Large intestine (tissue), 3 donors: ENCODE data around the gene CAV1. TPM values are rescaled to one million over a fixed set of nuclear protein-coding genes. Genes with fewer than 3 reads are reported as not detected.
A peak's percentile ranks its signal among the peaks of the same experiment; 100 is the strongest.

Experiments
- DNase-seq, 2 donors: peaks; one replicate each; pipeline versions ENCODE4 v3.0.0 to v3.0.0-alpha.2; 2013
- H3K27ac ChIP-seq: one replicate; pipeline ENCODE4 v1.5.1; 2013; ENCODE audit warnings: low read length
- H3K27me3 ChIP-seq: 2 replicates; pipeline ENCODE4 v1.6.1; 2013; ENCODE audit warnings: low read length; ENCODE audit not compliant: control insufficient read depth, insufficient read depth
- H3K36me3 ChIP-seq: 2 replicates; pipeline ENCODE4 v1.6.1; 2013; ENCODE audit warnings: low read length; ENCODE audit not compliant: control insufficient read depth, insufficient read depth
- H3K4me1 ChIP-seq: one replicate; pipeline ENCODE4 v1.6.1; 2013; ENCODE audit warnings: low read length; ENCODE audit not compliant: control insufficient read depth, insufficient read depth
- H3K4me3 ChIP-seq: one replicate; pipeline ENCODE4 v1.5.1; 2013; ENCODE audit warnings: low read length
- H3K9me3 ChIP-seq: one replicate; pipeline ENCODE4 v1.6.1; 2013; ENCODE audit warnings: mild to moderate bottlenecking, low read depth, low read length, moderate library complexity; ENCODE audit not compliant: control insufficient read depth
- WGBS: methylation state at CpG from one replicate; pipeline ENCODE4 v1.1.5; 2013; ENCODE audit warnings: low lambda C conversion rate; ENCODE audit not compliant: insufficient coverage; 5-methylcytosine and 5-hydroxymethylcytosine counted together
- polyA plus RNA-seq: library from polyadenylated mRNA; unstranded; fragments of 120-200 nt; gene quantifications from one replicate; pipeline ENCODE4 v1.2.1, GENCODE V29; 2013

Gene CAV1
- polyA plus RNA-seq, 1 donor, result 100 TPM

DNA sequence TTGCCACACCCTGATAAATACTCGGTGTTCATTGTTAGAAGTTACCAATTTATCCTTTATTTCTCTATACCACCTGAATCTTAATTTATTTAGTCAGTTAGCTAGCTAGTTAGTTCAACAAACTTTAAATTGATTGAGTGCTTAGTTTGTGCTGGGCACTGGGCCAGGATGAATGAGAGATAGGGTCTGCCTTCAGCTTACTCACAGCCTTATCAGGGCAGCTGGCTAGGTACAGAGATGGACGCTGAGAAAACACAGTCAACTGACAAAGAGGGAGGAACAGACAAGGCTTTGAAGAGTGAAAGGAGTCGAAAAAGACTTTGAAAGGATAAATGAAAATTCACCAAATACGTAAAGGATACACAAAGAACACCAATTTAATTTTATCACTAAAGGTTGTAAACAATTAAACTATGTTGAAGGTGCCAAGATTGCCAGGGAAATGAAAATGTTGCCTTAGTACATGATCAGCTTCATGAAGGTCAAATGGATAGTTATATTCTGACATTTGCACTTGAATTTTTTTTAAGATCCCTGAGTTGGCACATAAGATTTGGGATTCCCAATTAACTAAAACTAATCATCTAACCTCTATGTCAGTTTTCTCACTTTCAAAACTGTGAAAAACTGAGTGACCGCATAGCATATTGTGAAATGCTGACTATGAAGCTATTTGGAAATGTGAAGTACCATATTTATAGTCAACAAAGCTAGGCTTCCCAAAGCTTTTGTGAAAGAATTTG is 23.2 kb upstream of the CAV1 start:
- Histone ChIP-seq H3K4me1 (peaks cover 15% of the 10 kb centered on the region), H3K9me3 (no peaks in the 10 kb centered on the region), H3K4me3 (no peak overlapping the region), H3K27ac (peak overlapping the region; percentile 78), H3K36me3 (peaks cover 8% of the 10 kb centered on the region), H3K27me3 (no peaks in the 10 kb centered on the region)
- peak in 1 of 2 donors; percentile 76 for DNase-seq
- WGBS, result 17% methylated on average over 4 of the region's 5 CpGs

DNA sequence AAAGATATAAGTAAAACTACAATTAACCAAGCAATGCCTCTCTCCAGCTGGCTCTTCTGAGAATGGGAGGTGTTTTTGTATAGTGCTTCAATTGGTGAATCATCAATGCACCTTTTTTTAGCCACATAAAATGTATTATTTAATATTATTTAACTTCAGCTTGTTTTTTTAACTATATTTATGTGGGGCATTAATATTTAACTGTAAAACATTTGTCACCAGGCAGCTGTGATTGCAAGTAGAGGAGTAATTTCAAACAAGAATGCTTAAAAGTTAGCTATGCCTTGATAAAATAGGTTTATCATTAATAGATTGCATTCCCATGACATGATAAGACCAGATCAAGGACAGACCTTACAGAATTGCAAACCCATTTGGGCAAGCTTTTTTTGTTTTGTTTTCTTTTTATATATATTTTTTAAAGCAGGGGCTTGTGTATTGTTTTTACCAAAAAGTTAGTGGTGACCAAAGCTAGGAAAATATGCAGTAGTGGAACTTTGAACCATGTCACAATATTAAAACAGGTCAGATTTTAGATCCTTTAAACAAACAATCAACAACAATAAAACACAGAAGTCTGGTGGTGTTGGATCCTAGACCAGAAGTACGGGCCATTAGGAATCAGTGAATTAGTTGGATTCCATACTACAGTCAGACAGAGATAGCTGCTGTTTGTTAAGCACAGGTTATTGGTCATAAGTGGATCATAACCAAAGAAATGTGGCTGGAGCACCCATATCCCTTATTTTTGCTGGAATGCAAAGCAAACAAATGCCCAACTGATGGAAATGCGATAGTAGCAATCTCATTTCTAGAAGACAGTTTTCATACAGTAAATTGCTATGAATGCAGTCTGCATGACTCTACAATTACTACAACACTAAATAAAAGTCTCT is 22.4 kb upstream of the CAV1 start:
- no peak overlapping the region for H3K4me3 ChIP-seq
- H3K4me1 ChIP-seq, result peaks cover 15% of the 10 kb centered on the region
- H3K27me3 ChIP-seq, result no peaks in the 10 kb centered on the region
- H3K36me3 ChIP-seq, result peaks cover 8% of the 10 kb centered on the region
- 17% methylated on average over 1 of the region's 2 CpGs for WGBS
- H3K9me3 ChIP-seq, result no peaks in the 10 kb centered on the region
- peak overlapping the region; percentile 78 for H3K27ac ChIP-seq
- DNase-seq, result peak in 1 of 2 donors; percentile 37

DNA sequence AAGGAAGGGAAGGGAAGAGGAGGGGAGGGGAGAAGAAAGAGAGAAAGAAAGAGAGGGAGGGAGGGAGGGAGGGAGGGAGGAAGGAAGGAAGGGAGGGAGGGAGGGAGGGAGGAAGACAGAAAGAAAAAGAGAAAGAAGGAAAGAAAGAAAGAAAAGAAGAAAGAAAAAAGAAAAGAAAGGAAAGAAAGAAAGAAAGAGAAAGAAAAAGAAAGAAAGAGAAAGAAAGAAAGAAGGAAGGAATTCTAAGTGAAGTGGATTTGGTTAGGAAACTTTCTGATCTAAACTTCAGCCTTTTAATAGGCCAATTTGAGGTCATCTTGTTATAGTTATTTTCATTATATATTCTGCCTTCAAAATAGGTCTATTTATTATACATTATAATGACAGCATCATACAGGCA is 21.0 kb upstream of the CAV1 start:
- H3K4me3 ChIP-seq, result no peak overlapping the region
- H3K27ac ChIP-seq, result no peak overlapping the region
- DNase-seq, result no peak
- no peaks in the 10 kb centered on the region for H3K9me3 ChIP-seq
- H3K27me3 ChIP-seq, result no peaks in the 10 kb centered on the region
- peaks cover 15% of the 10 kb centered on the region for H3K4me1 ChIP-seq
- H3K36me3 ChIP-seq, result peaks cover 8% of the 10 kb centered on the region

- H3K4me3 ChIP-seq, result no peak overlapping the region
- H3K4me1 ChIP-seq, result peaks cover 11% of the 10 kb centered on the region
- H3K9me3 ChIP-seq, result no peaks in the 10 kb centered on the region
- H3K27ac ChIP-seq, result no peak overlapping the region
- WGBS, result 100% methylated on average over 1 of the region's 2 CpGs
- DNase-seq, result no peak
- H3K27me3 ChIP-seq, result no peaks in the 10 kb centered on the region
- peaks cover 8% of the 10 kb centered on the region for H3K36me3 ChIP-seq
Measured at GRCh38 chr7:116505278-116505677, 19.6 kb upstream of the CAV1 start.

GRCh38 chr7:116505823-116506222 is 19.0 kb upstream of the CAV1 start:
- Histone ChIP-seq H3K27ac (no peak overlapping the region), H3K9me3 (no peaks in the 10 kb centered on the region), H3K4me3 (no peak overlapping the region), H3K4me1 (peaks cover 5% of the 10 kb centered on the region), H3K36me3 (peaks cover 8% of the 10 kb centered on the region), H3K27me3 (no peaks in the 10 kb centered on the region)
- no CpG with 5 or more reads among the region's 3 CpGs for WGBS
- DNase-seq, result no peak

DNA sequence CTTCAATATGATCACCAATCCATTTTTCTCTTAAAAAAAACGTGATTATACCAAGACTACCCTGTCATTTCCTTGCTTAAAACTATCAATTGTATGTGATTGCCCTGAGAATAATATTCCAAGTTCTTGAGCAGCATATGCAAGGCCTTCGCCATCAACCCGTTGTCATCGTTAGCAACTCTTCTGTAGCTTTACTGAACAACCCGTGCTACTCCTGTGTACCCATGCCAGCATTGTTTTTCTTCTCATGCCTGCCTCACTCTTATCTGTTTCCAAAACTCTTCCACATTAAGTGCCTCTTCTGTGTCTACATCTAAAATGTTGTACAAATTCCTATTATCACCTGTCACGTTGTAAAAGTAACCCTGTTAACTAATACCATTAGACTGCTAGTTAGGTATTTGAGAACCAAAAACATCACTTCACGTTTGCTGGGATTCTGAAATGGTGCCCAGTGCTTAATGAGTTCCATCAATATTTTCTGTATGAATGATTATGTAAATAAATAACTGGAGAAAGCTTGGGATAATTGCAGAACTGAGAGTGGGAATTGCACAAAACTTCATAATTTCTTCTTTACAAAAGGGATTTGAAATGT is 14.8 kb upstream of the CAV1 start:
- no peak for DNase-seq
- Histone ChIP-seq H3K9me3 (no peaks in the 10 kb centered on the region), H3K36me3 (peaks cover 8% of the 10 kb centered on the region), H3K4me1 (no peaks in the 10 kb centered on the region), H3K4me3 (no peak overlapping the region), H3K27ac (no peak overlapping the region), H3K27me3 (no peaks in the 10 kb centered on the region)
- 94% methylated on average over 3 of the region's 7 CpGs for WGBS

GRCh38 chr7:116510795-116511194 is 14.0 kb upstream of the CAV1 start:
- DNase-seq, result no peak
- Histone ChIP-seq H3K4me1 (no peaks in the 10 kb centered on the region), H3K4me3 (no peak overlapping the region), H3K36me3 (peaks cover 2% of the 10 kb centered on the region), H3K27me3 (no peaks in the 10 kb centered on the region), H3K9me3 (no peaks in the 10 kb centered on the region), H3K27ac (no peak overlapping the region)

DNA sequence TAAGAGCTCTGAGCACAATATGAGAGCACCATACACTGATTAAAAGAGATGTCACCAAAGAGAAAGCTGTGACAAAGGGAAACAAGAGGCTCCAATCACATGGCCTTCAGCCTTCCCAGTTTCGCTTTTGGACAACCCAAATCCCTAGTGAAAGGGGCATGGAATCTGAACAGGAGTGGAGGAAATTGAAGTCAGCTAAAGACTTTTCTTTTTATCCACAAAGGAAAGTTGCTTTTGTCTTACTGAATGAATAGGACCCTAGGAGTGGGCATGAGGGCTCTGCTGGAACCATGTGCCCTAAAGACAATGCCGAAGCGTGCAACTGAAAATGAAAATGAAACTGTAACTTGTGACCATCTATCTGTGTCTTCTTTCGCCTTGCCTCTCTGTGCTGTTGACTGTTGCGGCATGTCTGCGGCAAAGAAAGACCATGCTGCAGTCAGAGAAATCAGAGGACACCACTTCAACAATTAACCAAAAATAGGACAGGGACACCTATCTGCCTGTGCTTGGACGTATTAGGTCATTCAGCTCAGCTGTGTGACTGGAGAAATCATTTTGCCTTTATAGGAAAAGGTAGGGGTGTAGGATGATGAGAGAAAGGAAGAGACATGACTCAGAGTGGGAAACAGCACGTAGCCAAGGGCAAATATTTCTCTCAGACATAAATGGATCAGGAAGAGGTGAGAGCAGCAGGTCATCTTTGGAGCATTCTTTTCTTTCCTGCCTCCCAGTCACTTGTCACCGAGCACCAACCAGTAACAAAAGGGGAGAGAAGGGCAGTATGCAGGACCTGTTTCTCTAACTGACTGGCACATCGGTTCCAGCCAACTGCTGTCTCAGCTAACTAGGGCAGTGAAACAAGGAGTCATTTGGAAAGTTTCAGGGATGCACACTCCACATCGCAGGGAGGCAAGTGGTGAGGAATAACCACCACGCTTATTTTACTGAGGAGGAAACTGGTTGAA is 13.0 kb upstream of the CAV1 start:
- H3K27me3 ChIP-seq, result no peaks in the 10 kb centered on the region
- no peaks in the 10 kb centered on the region for H3K9me3 ChIP-seq
- WGBS, result 82% methylated on average over 3 of the region's 12 CpGs
- peak overlapping the region; percentile 0 for H3K4me3 ChIP-seq
- no peaks in the 10 kb centered on the region for H3K36me3 ChIP-seq
- H3K27ac ChIP-seq, result peak overlapping the region; percentile 41
- peak in 1 of 2 donors; percentile 45 for DNase-seq
- H3K4me1 ChIP-seq, result no peaks in the 10 kb centered on the region

DNA sequence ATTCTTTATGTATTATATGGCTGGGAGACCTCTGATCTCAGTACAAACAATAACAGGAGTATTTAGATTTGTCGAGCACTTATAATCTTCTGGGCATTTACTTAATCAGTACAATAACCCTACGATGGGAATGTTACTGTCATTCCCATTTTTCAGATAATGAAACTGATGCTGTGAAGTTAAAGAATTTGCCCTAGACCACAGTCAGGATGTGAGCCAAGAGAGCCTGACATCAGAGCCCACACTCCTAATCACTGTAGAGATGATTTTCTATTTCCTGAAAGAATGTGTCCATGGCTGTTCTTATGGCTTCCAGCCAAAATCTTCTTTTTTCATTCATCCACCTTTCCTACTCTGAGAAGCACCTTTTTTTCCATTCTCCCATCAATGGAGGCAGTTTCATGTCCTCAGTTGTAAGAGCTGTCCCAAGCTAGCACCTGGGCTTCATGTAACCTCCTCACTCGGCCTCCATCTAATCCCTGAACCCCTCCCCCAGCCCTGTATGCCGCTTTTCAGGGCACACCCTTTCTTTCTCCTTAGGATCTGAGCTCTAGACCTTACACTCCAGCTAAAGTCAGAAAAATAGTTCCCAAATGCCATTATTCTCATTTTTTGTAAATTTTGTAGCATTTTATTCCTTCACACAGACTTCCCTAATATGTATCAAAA is 12.2 kb upstream of the CAV1 start:
- Histone ChIP-seq H3K4me3 (no peak overlapping the region), H3K9me3 (no peaks in the 10 kb centered on the region), H3K36me3 (no peaks in the 10 kb centered on the region), H3K27me3 (no peaks in the 10 kb centered on the region), H3K27ac (no peak overlapping the region), H3K4me1 (no peaks in the 10 kb centered on the region)
- WGBS, result 87% methylated on average over 3 of the region's 4 CpGs
- DNase-seq, result no peak
